Measurements from ENCODE around the gene GPATCH4.
"Not testable (repeated sequence)": the region's sequence is repeated elsewhere in the genome, so short reads cannot be mapped to it uniquely, and the experiment has no call there.

Gene GPATCH4

DNA sequence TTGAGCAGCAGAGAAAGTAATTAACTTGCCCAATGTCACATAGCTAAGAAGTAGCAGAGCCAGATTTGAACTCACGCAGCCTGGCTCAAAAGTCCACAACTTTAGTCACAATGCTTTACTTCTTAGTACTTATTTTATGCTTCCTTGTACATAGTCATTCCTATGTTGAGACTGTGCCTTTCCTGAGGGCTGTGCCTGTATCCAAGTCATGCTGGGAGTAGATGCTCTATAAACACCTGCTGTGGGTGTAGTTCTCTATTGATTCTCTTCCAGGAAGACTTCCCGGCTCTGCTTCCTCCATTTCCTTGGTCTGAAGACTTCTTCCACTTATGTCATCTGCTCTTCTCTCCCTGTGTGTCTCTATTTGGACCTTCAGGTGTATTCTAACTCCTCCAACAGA is 45.6 kb downstream of the GPATCH4 start:
- peaks cover 14% of the 10 kb centered on the region for H3K4me1 Mint-ChIP-seq (ENCODE audit: low read depth)
- H3K36me3 Mint-ChIP-seq (ENCODE audit: low read depth) = no peaks in the 10 kb centered on the region
- no peaks in the 10 kb centered on the region for H3K27me3 Mint-ChIP-seq
- no peak overlapping the region for H3K4me3 Mint-ChIP-seq
- H3K9me3 Mint-ChIP-seq = no peaks in the 10 kb centered on the region
- no peak overlapping the region for H3K27ac Mint-ChIP-seq

DNA sequence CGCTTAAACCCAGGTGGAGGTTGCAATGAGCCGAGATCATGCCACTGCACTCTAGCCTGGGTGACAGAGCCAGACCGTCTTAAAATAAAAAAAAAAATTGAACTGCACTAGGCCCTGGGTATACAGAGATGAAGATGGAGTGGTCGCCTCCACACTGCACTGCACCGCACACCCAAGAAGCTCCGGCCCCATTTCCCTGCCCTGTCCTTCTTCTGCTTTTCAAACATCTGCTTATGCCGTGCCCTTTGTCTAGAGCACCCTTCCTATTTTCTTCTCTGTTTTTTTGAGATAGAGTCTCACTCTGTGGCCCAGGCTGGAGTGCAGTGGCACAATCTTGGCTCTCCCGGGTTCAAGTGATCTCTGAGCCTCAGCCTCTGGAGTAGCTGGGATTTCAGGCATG is 46.3 kb downstream of the GPATCH4 start:
- Mint-ChIP-seq H3K4me3 (no peak overlapping the region), H3K36me3 (ENCODE audit: low read depth) (no peaks in the 10 kb centered on the region), H3K27ac (no peak overlapping the region), H3K27me3 (no peaks in the 10 kb centered on the region), H3K4me1 (ENCODE audit: low read depth) (peaks cover 14% of the 10 kb centered on the region), H3K9me3 (no peaks in the 10 kb centered on the region)

- H3K4me1 Mint-ChIP-seq (ENCODE audit: low read depth) = peaks cover 14% of the 10 kb centered on the region
- H3K27me3 Mint-ChIP-seq = no peaks in the 10 kb centered on the region
- no peak overlapping the region for H3K4me3 Mint-ChIP-seq
- H3K27ac Mint-ChIP-seq = no peak overlapping the region
- H3K36me3 Mint-ChIP-seq (ENCODE audit: low read depth) = no peaks in the 10 kb centered on the region
- H3K9me3 Mint-ChIP-seq = no peaks in the 10 kb centered on the region
These were observed 47.3 kb downstream of the GPATCH4 start for GRCh38 chr1:156553860-156554485.

DNA sequence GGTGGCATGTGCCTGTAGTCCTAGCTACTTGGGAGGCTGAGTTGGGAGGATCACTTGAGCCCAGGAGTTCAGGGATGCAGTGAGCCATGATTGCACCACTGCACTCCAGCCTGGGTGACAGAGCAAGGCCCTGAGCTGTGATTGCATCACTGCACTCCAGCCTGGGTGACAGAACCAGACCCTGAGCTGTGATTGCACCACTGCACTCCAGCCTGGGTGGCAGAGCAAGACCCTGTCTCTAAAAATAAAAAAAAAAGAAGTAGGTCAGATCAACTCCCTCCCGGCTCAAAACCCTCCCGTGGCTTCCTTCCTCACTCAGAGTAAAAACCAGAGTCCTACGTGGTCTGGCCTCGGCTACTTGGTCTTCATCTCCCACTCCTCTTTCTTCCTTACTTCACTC is 48.3 kb downstream of the GPATCH4 start:
- peaks cover 14% of the 10 kb centered on the region for H3K4me1 Mint-ChIP-seq (ENCODE audit: low read depth)
- H3K9me3 Mint-ChIP-seq; H3K27ac Mint-ChIP-seq; H3K36me3 Mint-ChIP-seq (ENCODE audit: low read depth); H3K27me3 Mint-ChIP-seq; H3K4me3 Mint-ChIP-seq: not testable (repeated sequence)

DNA sequence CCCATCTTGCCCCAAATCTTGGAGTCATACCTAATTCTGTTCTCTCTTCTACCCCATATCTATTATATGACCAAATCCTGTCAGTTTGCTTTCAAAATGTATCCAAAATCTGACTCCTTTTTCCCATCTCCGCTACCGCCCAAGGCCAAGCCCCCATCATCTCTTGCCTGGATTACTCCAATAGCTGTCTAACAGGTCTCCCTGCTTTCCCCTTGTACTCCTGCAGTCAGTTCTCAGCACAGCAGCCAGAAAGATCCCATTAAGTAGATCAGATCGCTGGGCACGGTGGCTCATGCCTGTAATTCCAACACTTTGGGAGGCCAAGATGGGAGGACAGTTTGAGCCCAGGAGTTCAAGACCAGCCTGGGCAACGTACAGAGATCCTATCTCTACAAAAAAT is 48.8 kb downstream of the GPATCH4 start:
- Mint-ChIP-seq H3K4me1 (ENCODE audit: low read depth) (peaks cover 14% of the 10 kb centered on the region), H3K9me3 (no peaks in the 10 kb centered on the region), H3K4me3 (no peak overlapping the region), H3K27ac (no peak overlapping the region), H3K36me3 (ENCODE audit: low read depth) (no peaks in the 10 kb centered on the region), H3K27me3 (no peaks in the 10 kb centered on the region)

DNA sequence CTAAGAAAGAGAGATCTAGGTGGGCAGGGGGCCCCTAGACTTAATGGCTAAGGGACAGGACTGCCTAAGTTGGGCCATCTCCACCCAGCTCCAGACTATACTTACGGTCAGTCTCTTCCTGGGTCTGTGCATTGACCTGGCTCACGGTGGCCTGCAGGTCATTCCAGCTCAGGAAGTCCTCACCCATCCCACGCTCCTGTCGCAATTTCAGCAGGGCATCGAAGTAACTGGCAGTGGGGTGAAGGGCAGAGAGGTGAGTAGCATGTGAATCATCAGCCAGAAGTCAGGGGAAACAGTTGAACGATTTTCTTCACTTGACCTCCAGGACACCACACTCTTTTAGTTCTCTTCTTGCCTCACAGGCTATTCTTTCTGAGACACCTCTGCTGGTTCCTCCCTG is 49.4 kb downstream of the GPATCH4 start:
- Mint-ChIP-seq H3K27ac (no peak overlapping the region), H3K4me3 (no peak overlapping the region), H3K36me3 (ENCODE audit: low read depth) (no peaks in the 10 kb centered on the region), H3K4me1 (ENCODE audit: low read depth) (peaks cover 14% of the 10 kb centered on the region), H3K9me3 (no peaks in the 10 kb centered on the region), H3K27me3 (no peaks in the 10 kb centered on the region)

DNA sequence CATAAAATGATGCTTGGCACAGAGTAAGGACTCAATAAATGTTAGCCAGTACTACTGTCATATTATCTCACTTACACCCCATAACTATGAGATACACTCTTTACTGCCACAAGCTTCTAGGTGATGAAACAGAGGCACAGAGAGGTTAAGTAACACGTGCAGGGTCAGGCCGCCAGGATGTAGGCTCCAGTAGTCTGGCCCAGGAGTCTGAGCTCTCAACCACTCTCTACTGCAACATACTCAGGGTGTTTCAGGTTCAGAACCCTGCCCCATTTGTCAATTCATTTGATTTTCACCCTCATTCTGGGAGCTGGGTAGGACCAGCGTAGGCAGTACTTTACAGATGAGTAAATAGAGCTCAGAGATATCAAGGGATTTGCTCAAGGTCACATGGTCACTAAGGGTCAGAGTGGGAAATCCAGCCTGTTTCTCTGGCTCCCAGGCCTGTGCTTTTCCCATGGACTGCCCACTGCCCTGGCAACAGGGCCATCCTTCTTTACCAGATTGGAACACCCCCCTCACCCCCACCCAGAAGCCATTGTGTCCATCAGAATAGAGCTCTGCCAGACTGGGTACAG is 50.1 kb downstream of the GPATCH4 start:
- Mint-ChIP-seq H3K4me3 (no peak overlapping the region), H3K9me3 (no peaks in the 10 kb centered on the region), H3K36me3 (ENCODE audit: low read depth) (no peaks in the 10 kb centered on the region), H3K27ac (no peak overlapping the region), H3K27me3 (no peaks in the 10 kb centered on the region), H3K4me1 (ENCODE audit: low read depth) (peaks cover 14% of the 10 kb centered on the region)

DNA sequence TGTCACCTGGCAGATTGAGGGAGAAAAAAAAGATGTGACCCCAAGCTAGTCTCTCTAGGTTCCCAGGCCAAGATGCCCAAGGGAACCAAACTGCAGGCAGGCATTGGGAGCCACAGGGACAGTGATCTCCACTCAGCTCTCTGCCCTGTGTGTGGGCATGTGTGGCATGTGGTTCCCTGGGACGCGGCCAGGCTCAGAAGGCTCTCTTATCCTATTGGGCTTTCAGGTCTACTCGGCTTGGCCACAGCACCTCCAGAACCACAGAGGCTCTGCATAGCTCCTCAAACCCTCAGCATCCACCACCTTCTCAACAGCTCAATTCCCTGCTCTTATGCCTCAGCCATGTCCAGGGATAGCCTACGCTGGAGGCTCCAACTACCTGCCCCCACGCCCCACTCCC is 50.9 kb downstream of the GPATCH4 start:
- no peak overlapping the region for H3K4me3 Mint-ChIP-seq
- no peak overlapping the region for H3K27ac Mint-ChIP-seq
- H3K4me1 Mint-ChIP-seq (ENCODE audit: low read depth) = peaks cover 14% of the 10 kb centered on the region
- H3K27me3 Mint-ChIP-seq = no peaks in the 10 kb centered on the region
- no peaks in the 10 kb centered on the region for H3K9me3 Mint-ChIP-seq
- no peaks in the 10 kb centered on the region for H3K36me3 Mint-ChIP-seq (ENCODE audit: low read depth)

DNA sequence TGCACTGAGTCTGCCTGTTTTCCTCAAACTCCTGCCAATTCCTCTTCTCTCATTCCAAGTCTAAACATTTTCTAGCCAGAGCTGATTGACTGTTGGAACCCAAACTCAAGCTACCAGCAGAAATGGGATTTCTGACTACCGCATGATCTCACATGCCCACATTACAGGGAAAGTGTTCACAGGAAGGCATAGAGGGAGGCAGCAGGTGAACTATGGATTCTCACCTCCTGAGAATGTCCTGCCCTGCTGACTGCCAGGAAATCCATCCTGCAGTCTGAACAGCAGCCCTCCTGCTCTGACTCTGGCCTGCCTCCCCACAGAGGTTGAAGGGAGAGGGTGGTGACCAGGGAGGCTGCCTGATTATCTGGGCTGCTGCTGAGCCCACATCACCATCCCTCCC is 51.4 kb downstream of the GPATCH4 start:
- Mint-ChIP-seq H3K27me3 (no peaks in the 10 kb centered on the region), H3K4me3 (no peak overlapping the region), H3K27ac (no peak overlapping the region)

GRCh38 chr1:156549390-156549789 is 51.9 kb downstream of the GPATCH4 start:
- Mint-ChIP-seq H3K9me3 (no peaks in the 10 kb centered on the region), H3K27me3 (no peaks in the 10 kb centered on the region), H3K4me3 (no peak overlapping the region), H3K4me1 (ENCODE audit: low read depth) (peaks cover 14% of the 10 kb centered on the region), H3K36me3 (ENCODE audit: low read depth) (no peaks in the 10 kb centered on the region), H3K27ac (no peak overlapping the region)

More for the DNA sequence above, 51.4 kb downstream of the GPATCH4 start:
- Mint-ChIP-seq H3K4me1 (ENCODE audit: low read depth) (peaks cover 14% of the 10 kb centered on the region), H3K36me3 (ENCODE audit: low read depth) (no peaks in the 10 kb centered on the region), H3K9me3 (no peaks in the 10 kb centered on the region)

- Mint-ChIP-seq H3K27me3 (no peaks in the 10 kb centered on the region), H3K9me3 (no peaks in the 10 kb centered on the region), H3K4me1 (ENCODE audit: low read depth) (peaks cover 10% of the 10 kb centered on the region), H3K27ac (no peak overlapping the region), H3K36me3 (ENCODE audit: low read depth) (peaks cover 3% of the 10 kb centered on the region), H3K4me3 (no peak overlapping the region)
These were observed 53.3 kb downstream of the GPATCH4 start for GRCh38 chr1:156547982-156548381.

DNA sequence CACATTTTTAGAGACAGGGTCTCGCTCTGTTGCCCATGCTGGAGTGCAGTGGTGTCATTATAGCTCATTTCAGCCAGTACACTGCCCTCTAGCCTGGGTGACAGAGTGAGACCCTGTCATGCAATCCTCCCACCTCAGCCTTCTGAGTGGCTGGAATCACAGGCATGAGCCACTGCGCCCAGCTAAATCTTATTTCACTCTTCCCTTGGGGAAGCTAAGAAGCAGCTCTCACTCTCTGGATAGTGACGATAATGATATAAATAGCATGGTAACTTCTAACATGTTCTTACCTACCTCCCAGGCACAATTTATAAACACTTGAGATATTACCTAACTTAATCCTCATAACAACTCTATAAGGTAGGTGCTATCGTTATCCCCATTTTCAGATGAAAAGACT is 53.8 kb downstream of the GPATCH4 start:
- H3K4me3 Mint-ChIP-seq = no peak overlapping the region
- H3K27me3 Mint-ChIP-seq = no peaks in the 10 kb centered on the region
- no peaks in the 10 kb centered on the region for H3K9me3 Mint-ChIP-seq
- peaks cover 4% of the 10 kb centered on the region for H3K36me3 Mint-ChIP-seq (ENCODE audit: low read depth)
- peaks cover 8% of the 10 kb centered on the region for H3K4me1 Mint-ChIP-seq (ENCODE audit: low read depth)
- H3K27ac Mint-ChIP-seq = no peak overlapping the region

DNA sequence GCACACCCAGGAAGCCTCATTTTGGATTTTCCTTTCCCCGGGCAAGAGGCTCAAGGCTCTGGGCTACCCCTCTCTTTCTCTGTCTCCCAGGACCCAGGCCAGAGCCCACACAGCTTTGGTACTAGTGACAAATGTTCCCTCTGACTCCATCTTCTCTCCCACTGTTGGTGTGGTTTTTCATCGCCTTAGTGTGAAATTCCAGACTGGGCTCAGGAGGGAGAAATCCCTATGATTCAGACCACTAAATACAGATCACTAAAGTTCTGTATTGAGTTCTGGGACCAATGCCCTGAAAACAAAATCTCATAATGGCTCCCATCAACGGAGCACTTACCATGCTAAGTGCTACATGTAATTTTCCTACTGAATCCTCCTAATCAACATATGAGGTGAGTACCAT is 55.0 kb downstream of the GPATCH4 start:
- Mint-ChIP-seq H3K36me3 (ENCODE audit: low read depth) (peaks cover 7% of the 10 kb centered on the region), H3K27me3 (no peaks in the 10 kb centered on the region), H3K4me1 (ENCODE audit: low read depth) (peaks cover 1% of the 10 kb centered on the region), H3K27ac (no peak overlapping the region), H3K4me3 (no peak overlapping the region), H3K9me3 (no peaks in the 10 kb centered on the region)

GRCh38 chr1:156544592-156545102 is 56.6 kb downstream of the GPATCH4 start:
- no peak overlapping the region for H3K27ac Mint-ChIP-seq

More at GRCh38 chr1:156544592-156545102, 56.6 kb downstream of the GPATCH4 start:
- no peak overlapping the region for H3K4me3 Mint-ChIP-seq
- no peaks in the 10 kb centered on the region for H3K27me3 Mint-ChIP-seq
- no peaks in the 10 kb centered on the region for H3K4me1 Mint-ChIP-seq (ENCODE audit: low read depth)
- peaks cover 7% of the 10 kb centered on the region for H3K36me3 Mint-ChIP-seq (ENCODE audit: low read depth)
- no peaks in the 10 kb centered on the region for H3K9me3 Mint-ChIP-seq

All from stimulated activated naive CD8-positive, alpha-beta T cell treated with anti-CD3 and anti-CD28 coated beads, Interleukin-15, Interleukin-2, amounts not matched to agents 100 ng/mL and 50 ng/mL, for 24 hours (primary cell).